Subcutaneous abdominal adipose tissue (tissue), 5 donors: ENCODE measurements around the gene EPHA8.

Experiments
- H3K27ac ChIP-seq: one replicate; pipeline ENCODE4 v1.7.0; 2013; ENCODE audit warnings: low read depth, mild to moderate bottlenecking, inconsistent platforms, low read length, moderate library complexity
- H3K27me3 ChIP-seq, 5 donors: one replicate each; pipeline ENCODE4 v1.7.0; 2013; ENCODE audit warnings: low read length in 5 of 5, inconsistent platforms in 1 of 5; ENCODE audit not compliant: control insufficient read depth in 5 of 5, insufficient read depth in 4 of 5
- H3K36me3 ChIP-seq, 5 donors: one replicate each; pipeline ENCODE4 v1.7.0; 2013; ENCODE audit warnings: low read length in 5 of 5; ENCODE audit not compliant: control insufficient read depth in 5 of 5, insufficient read depth in 5 of 5
- H3K4me1 ChIP-seq, 5 donors: one replicate each; pipeline ENCODE4 v1.7.0; 2013; ENCODE audit warnings: low read length in 5 of 5, mild to moderate bottlenecking in 3 of 5, moderate library complexity in 1 of 5; ENCODE audit not compliant: control insufficient read depth in 5 of 5, insufficient read depth in 5 of 5
- H3K4me3 ChIP-seq, 5 donors: one replicate each; pipeline ENCODE4 v1.7.0; 2013; ENCODE audit warnings: low read length in 5 of 5, low read depth in 1 of 5
- H3K9ac ChIP-seq, 5 donors: one replicate each; pipeline ENCODE4 v1.7.0; 2013; ENCODE audit warnings: low read length in 5 of 5, mild to moderate bottlenecking in 4 of 5, moderate library complexity in 3 of 5
- H3K9me3 ChIP-seq, 5 donors: one replicate each; pipeline ENCODE4 v1.7.0; 2013; ENCODE audit warnings: low read length in 5 of 5; ENCODE audit not compliant: control insufficient read depth in 5 of 5
- donor health status: healthy.
- donor health status: healthy.
- donor health status: healthy.
- donor health status: healthy.
- donor health status: healthy.

The EPHA8 gene

DNA sequence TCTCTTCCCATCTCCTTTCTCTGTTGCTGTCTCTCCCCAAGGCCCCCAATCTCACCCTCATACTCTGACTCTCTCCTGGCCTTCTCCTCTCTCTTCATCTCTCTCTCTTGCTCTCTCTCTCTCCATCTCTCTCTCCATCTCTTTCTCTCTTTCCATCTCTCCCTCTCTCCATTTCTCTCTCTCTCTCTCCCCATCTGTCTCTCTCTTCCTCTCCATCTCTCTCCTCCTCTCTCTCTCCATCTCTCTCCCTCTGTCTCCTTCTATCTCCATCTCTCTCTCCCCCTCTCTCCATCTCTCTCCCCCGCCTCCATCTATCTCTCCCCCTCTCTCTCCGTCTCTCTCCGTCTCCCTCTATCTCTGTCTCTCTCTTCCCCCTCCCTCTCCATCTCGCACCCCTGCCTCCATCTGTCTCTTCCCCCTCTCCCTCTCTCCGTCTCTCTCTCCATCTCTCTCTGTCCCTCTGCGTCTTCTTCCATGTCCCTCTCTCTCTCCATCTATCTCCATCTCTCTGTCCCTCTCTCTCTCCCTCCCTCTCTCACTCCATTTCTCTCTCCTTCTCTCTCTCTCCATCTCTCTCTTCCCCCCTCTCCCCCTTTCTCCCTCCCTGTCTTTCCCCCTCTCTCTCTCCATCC is 16.0 kb upstream of the EPHA8 start:
- Histone ChIP-seq H3K4me1 (no peaks in the 10 kb centered on the region), H3K36me3 (no peaks in the 10 kb centered on the region), H3K27me3 (peaks cover 30 to 62% (median 49%) of the 10 kb centered on the region in 5 donors), H3K4me3 (no peak overlapping the region), H3K27ac (no peak overlapping the region), H3K9me3 (no peaks in the 10 kb centered on the region), H3K9ac (no peak overlapping the region)

DNA sequence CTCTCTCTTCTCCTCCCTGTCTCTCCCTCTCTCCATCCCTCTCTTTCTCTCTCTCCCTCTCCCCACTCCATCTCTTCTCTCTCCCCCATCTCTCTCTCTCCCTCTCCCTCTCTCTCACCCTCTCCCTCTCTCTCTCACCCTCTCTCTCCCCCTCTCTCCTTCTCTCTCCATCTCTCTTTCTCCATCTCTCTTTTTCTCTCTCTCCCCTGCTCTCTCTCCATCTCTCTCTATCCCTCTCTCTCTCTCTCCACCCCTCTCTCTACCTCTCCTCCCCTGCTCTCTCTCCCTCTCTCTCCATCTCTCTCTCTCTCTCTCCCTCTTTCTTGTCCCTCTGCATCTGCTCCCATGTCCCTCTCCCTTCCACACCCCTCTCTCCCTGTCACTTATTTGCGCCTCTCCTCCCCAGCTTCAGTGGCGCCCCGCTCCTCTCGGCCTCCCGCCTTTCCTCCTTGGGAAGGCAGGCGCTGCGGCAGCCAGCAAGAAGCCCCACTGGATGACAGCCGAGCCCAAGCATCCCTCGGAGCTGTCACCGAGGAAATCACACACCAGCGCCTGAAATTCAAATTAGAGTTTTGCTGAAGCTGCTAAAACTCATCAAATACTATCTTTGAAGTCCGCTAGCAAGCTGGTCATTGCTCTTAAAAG is 15.3 kb upstream of the EPHA8 start:
- Histone ChIP-seq H3K27ac (no peak overlapping the region), H3K4me3 (no peak overlapping the region), H3K9ac (no peak overlapping the region), H3K9me3 (no peaks in the 10 kb centered on the region), H3K36me3 (no peaks in the 10 kb centered on the region), H3K27me3 (peaks cover 33 to 66% (median 54%) of the 10 kb centered on the region in 5 donors), H3K4me1 (no peaks in the 10 kb centered on the region)

DNA sequence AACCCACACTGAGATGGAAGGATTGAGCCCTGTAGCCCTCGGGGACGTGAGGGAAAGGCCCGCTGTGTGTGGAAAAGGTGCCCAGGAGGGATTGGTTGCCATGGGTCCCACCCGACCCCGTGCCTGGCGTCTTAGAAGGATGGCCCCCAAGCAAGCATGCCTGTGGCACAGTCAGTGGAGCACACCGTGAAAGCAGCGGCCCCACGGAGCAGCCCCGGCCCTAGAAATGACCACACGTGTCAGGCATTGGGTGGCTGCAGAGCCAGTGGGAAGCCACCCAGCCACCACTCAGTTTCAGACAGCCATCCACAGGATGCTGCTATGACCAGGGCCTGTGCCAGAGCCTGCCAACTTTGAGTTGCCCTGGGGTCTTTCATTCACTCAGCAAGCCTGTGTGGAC is 13.3 kb upstream of the EPHA8 start:
- no peaks in the 10 kb centered on the region for H3K36me3 ChIP-seq
- peaks cover 0 to 5% (median 0%) of the 10 kb centered on the region in 5 donors for H3K4me1 ChIP-seq
- peaks cover 51 to 73% (median 60%) of the 10 kb centered on the region in 5 donors for H3K27me3 ChIP-seq
- H3K27ac ChIP-seq, result no peak overlapping the region
- no peak overlapping the region for H3K9ac ChIP-seq
- no peak overlapping the region for H3K4me3 ChIP-seq
- H3K9me3 ChIP-seq, result no peaks in the 10 kb centered on the region

DNA sequence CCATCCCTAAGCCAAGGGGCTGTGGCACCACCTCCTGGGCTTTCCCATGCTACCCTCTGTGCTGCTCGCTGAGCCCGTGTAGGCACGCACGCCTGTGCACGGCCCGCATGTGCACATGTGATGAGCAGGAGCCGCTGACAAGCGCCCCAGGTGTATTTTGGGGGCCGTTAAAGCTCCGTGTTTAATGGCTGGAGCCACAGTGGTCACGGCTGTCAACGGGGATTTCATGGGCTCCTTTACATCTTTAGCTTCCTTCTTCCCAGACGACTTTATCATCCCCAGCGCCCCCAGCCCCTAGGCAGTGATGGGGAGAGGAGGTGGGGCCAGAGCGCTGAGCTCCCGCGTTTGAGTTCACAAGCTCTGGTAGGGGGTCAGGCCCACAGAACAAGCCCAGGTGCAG is 11.7 kb upstream of the EPHA8 start:
- H3K27me3 ChIP-seq, result peaks cover 52 to 74% (median 66%) of the 10 kb centered on the region in 5 donors
- no peak overlapping the region for H3K4me3 ChIP-seq
- H3K9ac ChIP-seq, result no peak overlapping the region
- no peaks in the 10 kb centered on the region for H3K9me3 ChIP-seq
- H3K36me3 ChIP-seq, result no peaks in the 10 kb centered on the region
- peaks cover 0 to 5% (median 0%) of the 10 kb centered on the region in 5 donors for H3K4me1 ChIP-seq
- no peak overlapping the region for H3K27ac ChIP-seq

DNA sequence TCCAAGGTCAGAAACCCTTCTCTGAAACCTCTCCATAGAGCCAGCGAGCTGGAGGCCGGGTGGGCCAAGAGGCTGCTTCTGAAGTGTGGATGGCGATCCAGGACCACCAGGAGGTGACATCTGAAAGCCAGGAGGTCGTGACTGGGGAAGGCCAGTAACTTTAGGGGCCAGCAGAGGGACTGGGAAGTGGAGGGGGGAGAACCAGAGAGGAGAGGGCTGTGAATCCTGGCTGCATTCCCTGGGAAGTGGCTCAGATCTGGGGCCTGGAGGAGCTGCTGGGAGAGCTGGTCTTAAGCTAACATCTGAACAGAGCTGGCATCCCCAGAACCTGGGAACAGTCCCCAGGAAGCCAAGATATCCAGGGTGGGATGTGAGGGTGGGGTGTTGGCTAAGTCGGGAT is 11.3 kb upstream of the EPHA8 start:
- H3K9ac ChIP-seq, result no peak overlapping the region
- no peaks in the 10 kb centered on the region for H3K9me3 ChIP-seq
- H3K4me3 ChIP-seq, result no peak overlapping the region
- H3K36me3 ChIP-seq, result no peaks in the 10 kb centered on the region
- H3K27ac ChIP-seq, result no peak overlapping the region
- H3K27me3 ChIP-seq, result peaks cover 48 to 78% (median 71%) of the 10 kb centered on the region in 5 donors
- H3K4me1 ChIP-seq, result peaks cover 0 to 5% (median 0%) of the 10 kb centered on the region in 5 donors

DNA sequence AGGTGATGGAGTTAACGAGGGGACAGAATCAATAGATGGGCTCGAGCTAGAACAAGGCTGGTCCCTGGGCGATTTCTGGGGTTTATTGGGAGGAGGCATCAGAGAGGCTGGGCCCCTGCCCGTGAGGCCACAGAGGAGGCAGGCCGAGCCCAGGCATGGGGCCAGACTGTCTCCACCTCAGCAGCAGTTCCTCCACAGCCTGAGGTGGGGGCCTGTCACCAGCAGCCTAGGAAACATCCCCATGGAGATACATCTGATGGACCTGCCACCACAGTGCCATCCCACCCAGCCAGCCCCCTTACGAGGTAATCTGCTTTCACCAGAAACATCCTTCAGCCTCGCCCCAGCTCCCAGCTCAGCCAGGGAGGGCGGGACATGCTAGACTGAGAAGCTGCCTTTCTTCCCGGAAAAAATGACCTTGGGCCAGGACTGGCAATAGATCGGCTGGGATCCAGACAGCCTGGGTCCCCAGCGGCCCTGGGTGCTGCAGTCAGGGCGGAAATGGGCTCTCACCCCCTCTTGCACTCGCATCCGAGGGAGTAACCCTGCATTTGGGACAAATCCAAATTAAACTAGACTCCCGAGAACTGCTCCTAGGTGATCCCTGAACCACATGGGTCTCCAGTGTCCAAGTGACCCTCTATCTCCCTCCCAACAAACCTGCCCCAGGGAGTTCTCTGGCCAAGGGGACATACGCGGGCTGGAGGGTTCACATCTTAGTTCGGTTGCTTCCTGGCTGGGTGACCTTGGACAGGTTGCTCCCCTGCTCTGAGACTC is 10.0 kb upstream of the EPHA8 start:
- Histone ChIP-seq H3K27me3 (peaks cover 44 to 80% (median 69%) of the 10 kb centered on the region in 5 donors), H3K9ac (no peak overlapping the region), H3K36me3 (no peaks in the 10 kb centered on the region), H3K4me3 (no peak overlapping the region), H3K9me3 (no peaks in the 10 kb centered on the region), H3K27ac (no peak overlapping the region), H3K4me1 (peaks cover 0 to 5% (median 0%) of the 10 kb centered on the region in 5 donors)

DNA sequence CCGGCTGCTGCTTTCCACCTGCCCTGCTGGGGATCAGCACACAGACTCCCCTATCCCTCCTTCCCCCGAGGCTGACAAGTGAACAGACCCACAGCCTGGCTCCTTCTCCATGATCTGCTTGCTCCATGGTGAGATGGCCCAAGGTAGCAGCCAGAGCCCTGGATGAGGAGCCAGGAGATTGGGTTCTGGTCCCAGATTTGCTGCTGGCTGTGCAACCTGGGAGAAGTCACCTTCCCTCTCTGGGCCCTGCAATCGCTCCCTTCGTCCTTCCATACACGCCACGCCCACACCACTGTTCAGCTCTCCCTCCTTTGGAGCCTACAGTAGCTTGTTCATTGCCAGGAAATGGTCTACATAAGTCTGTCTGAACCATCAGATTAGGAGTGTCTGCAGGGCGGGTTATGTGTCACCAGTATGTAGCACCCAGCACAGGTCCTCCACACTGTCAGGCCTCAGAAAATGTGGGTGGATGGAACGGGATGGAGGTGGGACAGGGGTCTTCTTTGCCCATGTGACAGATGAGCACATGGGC is 9.2 kb upstream of the EPHA8 start:
- no peaks in the 10 kb centered on the region for H3K36me3 ChIP-seq
- H3K27ac ChIP-seq, result no peak overlapping the region
- no peaks in the 10 kb centered on the region for H3K9me3 ChIP-seq
- peaks cover 0 to 5% (median 0%) of the 10 kb centered on the region in 5 donors for H3K4me1 ChIP-seq
- no peak overlapping the region for H3K9ac ChIP-seq
- H3K27me3 ChIP-seq, result peaks cover 38 to 76% (median 68%) of the 10 kb centered on the region in 5 donors
- no peak overlapping the region for H3K4me3 ChIP-seq

DNA sequence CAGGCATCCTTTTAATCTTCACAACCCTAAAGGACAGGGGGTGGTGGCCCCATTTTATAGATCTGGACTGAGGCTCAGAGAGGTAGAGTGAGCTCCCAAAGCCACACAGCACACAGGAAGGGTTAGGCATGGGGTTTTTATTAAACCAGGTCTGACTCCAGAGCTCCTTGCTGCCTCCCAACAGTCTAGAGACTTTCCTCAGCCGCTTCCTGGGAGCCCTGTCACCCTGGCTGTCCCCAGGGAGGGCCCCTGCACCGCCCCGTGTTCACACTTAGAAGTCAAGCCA is 8.0 kb upstream of the EPHA8 start:
- no peak overlapping the region for H3K4me3 ChIP-seq
- no peaks in the 10 kb centered on the region for H3K36me3 ChIP-seq
- peaks cover 38 to 80% (median 74%) of the 10 kb centered on the region in 5 donors for H3K27me3 ChIP-seq
- H3K4me1 ChIP-seq, result peaks cover 0 to 5% (median 0%) of the 10 kb centered on the region in 5 donors
- no peaks in the 10 kb centered on the region for H3K9me3 ChIP-seq
- H3K27ac ChIP-seq, result no peak overlapping the region
- no peak overlapping the region for H3K9ac ChIP-seq

DNA sequence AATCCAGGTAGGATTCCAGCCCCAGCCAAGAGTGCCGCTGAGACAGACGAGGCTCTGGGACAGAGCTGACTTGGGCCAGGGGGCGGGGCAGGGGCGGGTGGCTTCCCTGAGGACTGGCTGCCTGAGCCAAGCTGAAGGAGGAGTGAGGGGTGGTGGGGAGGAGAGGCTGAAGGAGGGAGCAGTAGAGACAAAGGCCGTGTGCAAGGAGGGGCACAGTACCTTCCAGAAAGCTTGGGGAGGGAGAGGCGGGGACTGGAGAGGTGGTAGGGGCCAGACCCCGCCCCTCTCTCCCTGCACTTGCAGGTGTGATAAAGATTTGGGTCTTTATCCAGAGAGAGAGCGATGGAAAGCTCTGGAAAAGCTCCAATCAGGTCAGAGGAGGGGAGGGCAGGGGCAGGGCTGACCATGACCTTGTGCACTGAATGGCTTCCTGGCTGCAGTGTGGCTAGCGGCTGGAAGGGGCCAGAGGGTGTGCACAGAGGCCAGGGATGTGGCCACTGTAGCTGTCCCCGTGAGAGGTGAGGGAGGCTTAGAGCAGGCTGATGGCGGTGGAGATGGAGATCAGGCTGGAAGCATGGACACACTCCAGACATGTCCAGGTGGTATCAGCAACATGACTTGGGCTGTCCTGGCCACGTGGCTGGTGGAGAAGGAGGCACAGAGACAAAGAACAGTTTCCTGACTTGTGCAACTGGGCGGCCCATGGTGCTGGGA is 6.7 kb upstream of the EPHA8 start:
- Histone ChIP-seq H3K9me3 (no peaks in the 10 kb centered on the region), H3K27me3 (peaks cover 31 to 80% (median 77%) of the 10 kb centered on the region in 5 donors), H3K4me3 (no peak overlapping the region), H3K4me1 (peaks cover 0 to 5% (median 0%) of the 10 kb centered on the region in 5 donors), H3K9ac (no peak overlapping the region), H3K36me3 (no peaks in the 10 kb centered on the region), H3K27ac (no peak overlapping the region)
